KMS-11 (cell line): ENCODE measurements around the gene TMED6.

Source experiments
- H2AFZ ChIP-seq: fragments of 200-600 bp; sonication (generic); 2 replicates; pipeline ENCODE4 v1.6.1; 2016; ENCODE audit warnings: antibody characterized with exemption, mixed run types, low read depth
- H3K27ac ChIP-seq: fragments of 200-600 bp; sonication (generic); 2 replicates; pipeline ENCODE4 v1.6.1; 2016; ENCODE audit warnings: mild to moderate bottlenecking, mixed run types
- H3K27me3 ChIP-seq: fragments of 200-600 bp; sonication (generic); 2 replicates; pipeline ENCODE4 v1.6.1; 2017; ENCODE audit warnings: mild to moderate bottlenecking, low read depth, mixed run types, moderate library complexity; ENCODE audit not compliant: insufficient read depth
- H3K36me3 ChIP-seq: fragments of 200-600 bp; sonication (generic); 2 replicates; pipeline ENCODE4 v1.6.1; 2017; ENCODE audit warnings: mild to moderate bottlenecking, mixed run types; ENCODE audit not compliant: insufficient read depth
- H3K4me1 ChIP-seq: fragments of 200-600 bp; sonication (generic); 2 replicates; pipeline ENCODE4 v1.6.1; 2016; ENCODE audit warnings: mild to moderate bottlenecking, low read depth, mixed run types; ENCODE audit not compliant: poor library complexity, severe bottlenecking
- H3K4me2 ChIP-seq: fragments of 200-600 bp; sonication (generic); 2 replicates; pipeline ENCODE4 v1.7.0; 2016; ENCODE audit warnings: mild to moderate bottlenecking, mixed run types
- H3K4me3 ChIP-seq: fragments of 200-600 bp; sonication (generic); IDR thresholded peaks from 2 replicates; pipeline ENCODE4 v1.6.1; 2017; ENCODE audit warnings: low read depth, low read length, mixed read lengths; ENCODE audit not compliant: insufficient read depth
- H3K79me2 ChIP-seq: fragments of 200-600 bp; sonication (generic); 2 replicates; pipeline ENCODE4 v1.6.1; 2016; ENCODE audit warnings: low read depth, mixed run types; ENCODE audit not compliant: insufficient read depth
- H3K9ac ChIP-seq: fragments of 200-600 bp; sonication (generic); 2 replicates; pipeline ENCODE4 v1.6.1; 2016; ENCODE audit warnings: mild to moderate bottlenecking, mixed run types
- H4K20me1 ChIP-seq: fragments of 200-600 bp; sonication (generic); 2 replicates; pipeline ENCODE4 v1.6.1; 2016; ENCODE audit warnings: mild to moderate bottlenecking, mixed run types; ENCODE audit not compliant: insufficient read depth
- CTCF ChIP-seq: fragments of 200-600 bp; sonication (generic); conservative IDR thresholded peaks from 2 replicates; pipeline ENCODE4 v1.6.1; 2017; ENCODE audit warnings: low read depth, mild to moderate bottlenecking, antibody characterized with exemption, low read length, moderate library complexity, mixed read lengths

TMED6 gene

DNA sequence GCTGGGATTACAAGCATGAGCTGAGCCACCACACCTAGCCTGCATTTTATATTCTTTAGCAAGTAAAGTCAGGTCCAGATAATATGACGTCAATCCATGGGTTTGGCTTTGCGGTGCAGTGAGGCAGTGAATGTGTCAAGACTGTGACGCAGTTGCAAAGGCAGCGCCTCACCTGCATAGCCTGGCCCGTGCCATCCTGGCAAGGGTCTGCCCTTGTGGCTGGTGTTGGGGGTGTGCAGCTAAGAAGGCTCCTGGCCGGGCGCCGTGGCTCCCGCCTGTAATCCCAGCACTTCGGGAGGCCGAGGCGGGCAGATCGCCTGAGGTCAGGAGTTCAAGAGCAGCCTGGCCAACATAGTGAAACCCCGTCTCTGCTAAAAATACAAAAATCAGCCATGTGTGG lies 28.2 kb downstream of the TMED6 start:
- Histone ChIP-seq H3K4me1 (peaks cover 23% of the 10 kb centered on the region), H3K9ac (no peak overlapping the region), H3K4me2 (no peak overlapping the region), H3K79me2 (peaks cover 35% of the 10 kb centered on the region), H3K4me3 (no peak overlapping the region), H3K27ac (no peak overlapping the region), H4K20me1 (no peaks in the 10 kb centered on the region), H3K27me3 (no peaks in the 10 kb centered on the region), H3K36me3 (no peaks in the 10 kb centered on the region; the same call in none of the 2 replicates), H2AFZ (no peak overlapping the region)
- TF ChIP-seq CTCF: no peak

- no peak for TF ChIP-seq CTCF
- Histone ChIP-seq H3K9ac (no peak overlapping the region), H3K36me3 (no peaks in the 10 kb centered on the region; the same call in 1 of the 2 replicates), H3K27me3 (no peaks in the 10 kb centered on the region), H3K4me2 (no peak overlapping the region), H2AFZ (no peak overlapping the region), H3K27ac (no peak overlapping the region), H3K4me1 (peaks cover 12% of the 10 kb centered on the region), H4K20me1 (no peaks in the 10 kb centered on the region), H3K79me2 (peaks cover 24% of the 10 kb centered on the region; the same call in 1 of the 2 replicates), H3K4me3 (no peak overlapping the region)
These were observed 29.2 kb downstream of the TMED6 start for GRCh38 chr16:69322343-69322742.

DNA sequence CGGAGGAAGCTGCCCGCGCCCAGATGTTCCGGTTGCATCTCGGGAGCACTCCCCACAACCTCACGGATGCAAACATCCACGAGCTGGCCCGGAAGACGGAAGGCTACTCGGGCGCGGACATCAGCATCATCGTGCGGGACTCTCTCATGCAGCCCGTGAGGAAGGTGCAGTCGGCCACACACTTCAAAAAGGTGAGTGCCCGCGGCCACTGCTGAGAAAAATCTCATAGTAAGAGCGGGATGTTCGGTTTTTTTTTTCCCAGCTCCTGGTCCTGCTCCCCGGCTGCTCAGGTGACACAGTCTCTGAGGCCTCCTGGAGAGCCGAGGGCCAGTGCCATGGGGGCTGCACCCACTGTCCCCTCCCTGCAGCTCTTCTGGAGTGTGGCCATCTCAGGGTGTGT lies 30.5 kb downstream of the TMED6 start:
- H2AFZ ChIP-seq: no peak overlapping the region
- H3K9ac ChIP-seq: no peak overlapping the region
- no peaks in the 10 kb centered on the region for H4K20me1 ChIP-seq
- no peaks in the 10 kb centered on the region for H3K4me1 ChIP-seq
- H3K4me3 ChIP-seq: no peak overlapping the region
- TF ChIP-seq CTCF: no peak
- no peak overlapping the region for H3K4me2 ChIP-seq
- H3K27ac ChIP-seq: no peak overlapping the region
- no peaks in the 10 kb centered on the region for H3K27me3 ChIP-seq
- H3K36me3 ChIP-seq: no peaks in the 10 kb centered on the region; the same call in 1 of the 2 replicates
- peaks cover 11% of the 10 kb centered on the region; the same call in 1 of the 2 replicates for H3K79me2 ChIP-seq

DNA sequence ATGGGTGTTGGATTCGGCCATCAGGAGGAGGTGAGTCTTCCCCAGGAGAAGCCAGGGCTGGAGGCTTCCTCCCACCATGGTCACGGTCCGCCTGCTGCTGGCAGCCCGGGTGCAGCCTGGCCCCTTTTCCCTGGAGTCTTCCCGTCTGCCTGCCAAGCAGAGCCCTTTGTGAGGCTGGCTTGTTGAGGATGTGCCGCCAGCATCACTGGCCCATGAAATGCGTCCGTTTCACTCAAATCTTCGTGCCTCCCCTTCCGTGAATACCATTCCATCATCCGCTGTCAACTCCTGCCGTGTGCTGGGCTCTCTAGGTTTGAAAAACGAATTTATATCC lies 30.9 kb downstream of the TMED6 start:
- Histone ChIP-seq H4K20me1 (no peaks in the 10 kb centered on the region), H3K79me2 (peaks cover 9% of the 10 kb centered on the region; the same call in 1 of the 2 replicates), H3K9ac (no peak overlapping the region), H3K27me3 (no peaks in the 10 kb centered on the region), H2AFZ (no peak overlapping the region), H3K36me3 (no peaks in the 10 kb centered on the region; the same call in 1 of the 2 replicates), H3K4me3 (no peak overlapping the region), H3K4me2 (no peak overlapping the region), H3K27ac (no peak overlapping the region), H3K4me1 (no peaks in the 10 kb centered on the region)
- no peak for TF ChIP-seq CTCF
